Transverse colon (tissue), 4 donors: Measurements from ENCODE around the gene CYBB.

ENCODE experiments used
- CTCF ChIP-seq, 5 experiments: fragments of 200-600 bp in 3 of 5; fragments of 450-650 bp in 2 of 5; sonication (generic) in 3 of 5; IDR thresholded peaks; 1 replicate in 2 of 5; 2 replicates in 3 of 5; pipeline ENCODE4 v1.5.1; 2016 to 2017; ENCODE audit warnings: antibody characterized with exemption in 5 of 5, inconsistent platforms in 3 of 5, mild to moderate bottlenecking in 2 of 5, moderate library complexity in 1 of 5
- EP300 ChIP-seq: sonication (generic); formaldehyde crosslinking; IDR thresholded peaks from one replicate; pipeline ENCODE4 v1.6.1; 2017; ENCODE audit warnings: antibody characterized with exemption, low read depth
- POLR2A ChIP-seq: fragments of 450-650 bp; IDR thresholded peaks from one replicate; pipeline ENCODE4 v1.6.1; 2016; ENCODE audit warnings: antibody characterized with exemption, mild to moderate bottlenecking, moderate library complexity
- POLR2AphosphoS5 ChIP-seq, 3 donors: sonication (generic); formaldehyde crosslinking; IDR thresholded peaks; one replicate each; pipeline ENCODE4 v1.6.1; 2016; ENCODE audit warnings: antibody characterized with exemption in 3 of 3

GRCh38 chrX:37860721-37861120 lies 80.9 kb downstream of the CYBB start:
- no peak for TF ChIP-seq CTCF (IDR thresholded peaks at IDR 0.05)
- TF ChIP-seq POLR2AphosphoS5 (IDR thresholded peaks at IDR 0.05), result no peak
- no peak for TF ChIP-seq EP300
- no peak for TF ChIP-seq POLR2A
